Activated CD8-positive, alpha-beta T cell treated with anti-CD3 and anti-CD28 coated beads for 36 hours (primary cell): Measurements from ENCODE around the gene SMIM32. TPM values are rescaled to one million over a fixed set of nuclear protein-coding genes. Genes with fewer than 3 reads are reported as not detected.
A peak's percentile ranks its signal among the peaks of the same experiment; 100 is the strongest.

ENCODE experiments used
- ATAC-seq: fragments of 200-7000 bp; cut with Tn5 transposase; one replicate; pipeline ENCODE4 v1.10.0; 2021; ENCODE audit warnings: mild to moderate bottlenecking, moderate library complexity
- CTCF ChIA-PET: fragments of 350-600 bp; sonication (Branson Sonifier 250); formaldehyde crosslinking; loops from one replicate; lab custom pipeline; 2021; ENCODE audit warnings: antibody characterized with exemption; lab: Charles Lee
- POLR2A ChIA-PET: fragments of 350-600 bp; sonication (Branson Sonifier 250); formaldehyde crosslinking; loops from one replicate; lab custom pipeline; 2021; ENCODE audit warnings: antibody characterized with exemption; lab: Charles Lee
- DNase-seq: peaks from one replicate; pipeline ENCODE4 v3.0.0-alpha.2; 2020
- H3K27ac Mint-ChIP-seq: one replicate; pipeline ENCODE4 v1.8.0; 2021; ENCODE audit warnings: mild to moderate bottlenecking, mixed read lengths
- H3K27me3 Mint-ChIP-seq: one replicate; pipeline ENCODE4 v1.8.0; 2021; ENCODE audit warnings: mixed read lengths
- H3K36me3 Mint-ChIP-seq: one replicate; pipeline ENCODE4 v1.8.0; 2021; ENCODE audit warnings: low read depth, mixed read lengths
- H3K4me1 Mint-ChIP-seq: one replicate; pipeline ENCODE4 v1.8.0; 2021; ENCODE audit warnings: low read depth, mixed read lengths
- H3K4me3 Mint-ChIP-seq: one replicate; pipeline ENCODE4 v1.8.0; 2021; ENCODE audit warnings: mild to moderate bottlenecking, moderate library complexity, mixed read lengths
- H3K9me3 Mint-ChIP-seq: one replicate; pipeline ENCODE4 v1.8.0; 2021; ENCODE audit warnings: mixed read lengths
- intact Hi-C: fragments of 100-400 bp; cut with micrococcal nuclease; formaldehyde crosslinking; loops from one replicate; pipeline ENCODE4 v1.10.0; 2022
- total RNA-seq, 2 experiments: library from RNA; stranded (reverse); gene quantifications; one replicate each; pipeline ENCODE4 v1.2.3, GENCODE V29; 2021
- TF ChIP-seq, protein P1 (sequence below): fragments of 200-600 bp; IDR thresholded peaks from one replicate; pipeline ENCODE4 v1.8.0; 2022; ENCODE audit warnings: antibody characterized with exemption, mild to moderate bottlenecking

The SMIM32 gene
- total RNA-seq, 2 experiments from 2014 or later = not detected

GRCh38 chr5:136182618-136183017 lies 10.3 kb downstream of the SMIM32 start:
- ATAC-seq = no peak
- Mint-ChIP-seq H3K9me3 (no peaks in the 10 kb centered on the region), H3K27me3 (no peaks in the 10 kb centered on the region), H3K27ac (no peak overlapping the region), H3K36me3 (peaks cover 2% of the 10 kb centered on the region), H3K4me3 (no peak overlapping the region), H3K4me1 (no peaks in the 10 kb centered on the region)
- ChIA-PET CTCF (no interaction called here), POLR2A (no interaction called here)
- TF ChIP-seq, protein P1, sequence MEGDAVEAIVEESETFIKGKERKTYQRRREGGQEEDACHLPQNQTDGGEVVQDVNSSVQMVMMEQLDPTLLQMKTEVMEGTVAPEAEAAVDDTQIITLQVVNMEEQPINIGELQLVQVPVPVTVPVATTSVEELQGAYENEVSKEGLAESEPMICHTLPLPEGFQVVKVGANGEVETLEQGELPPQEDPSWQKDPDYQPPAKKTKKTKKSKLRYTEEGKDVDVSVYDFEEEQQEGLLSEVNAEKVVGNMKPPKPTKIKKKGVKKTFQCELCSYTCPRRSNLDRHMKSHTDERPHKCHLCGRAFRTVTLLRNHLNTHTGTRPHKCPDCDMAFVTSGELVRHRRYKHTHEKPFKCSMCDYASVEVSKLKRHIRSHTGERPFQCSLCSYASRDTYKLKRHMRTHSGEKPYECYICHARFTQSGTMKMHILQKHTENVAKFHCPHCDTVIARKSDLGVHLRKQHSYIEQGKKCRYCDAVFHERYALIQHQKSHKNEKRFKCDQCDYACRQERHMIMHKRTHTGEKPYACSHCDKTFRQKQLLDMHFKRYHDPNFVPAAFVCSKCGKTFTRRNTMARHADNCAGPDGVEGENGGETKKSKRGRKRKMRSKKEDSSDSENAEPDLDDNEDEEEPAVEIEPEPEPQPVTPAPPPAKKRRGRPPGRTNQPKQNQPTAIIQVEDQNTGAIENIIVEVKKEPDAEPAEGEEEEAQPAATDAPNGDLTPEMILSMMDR = no peak
- intact Hi-C loops = no loop called here
- DNase-seq = no peak

DNA sequence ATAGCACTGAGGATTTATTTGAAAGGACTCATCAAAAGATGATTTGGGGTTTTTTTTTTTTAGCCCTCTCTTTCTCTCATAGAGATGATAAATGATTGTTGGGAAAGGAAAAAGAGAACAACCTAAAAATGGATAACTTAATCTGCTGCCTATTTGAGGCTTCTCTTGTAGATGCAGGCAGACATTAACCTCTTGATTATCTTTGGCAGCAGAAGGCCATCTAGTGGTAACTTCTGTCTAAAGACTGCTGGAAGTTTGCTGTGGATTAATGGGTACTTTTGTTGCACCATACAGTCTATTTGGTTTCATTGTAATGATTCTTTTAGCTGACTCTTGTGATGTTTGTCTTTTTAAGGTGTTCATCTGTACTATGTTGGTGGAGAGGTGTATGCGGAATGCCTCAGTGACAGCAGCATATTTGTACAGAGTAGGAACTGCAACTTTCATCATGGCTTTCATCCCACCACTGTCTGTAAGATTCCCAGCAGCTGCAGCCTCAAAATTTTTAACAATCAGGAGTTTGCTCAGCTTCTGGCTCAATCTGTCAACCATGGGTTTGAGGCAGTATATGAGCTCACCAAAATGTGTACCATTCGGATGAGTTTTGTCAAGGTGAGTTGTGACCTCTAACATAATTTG lies 18.8 kb downstream of the SMIM32 start:
- TF ChIP-seq, protein P1 = peak; percentile 52
- ChIA-PET POLR2A (no interaction called here), CTCF (interaction anchor here (0.6 to 1.6 kb wide), 7 partner anchors 10 to 282 kb away, joined by 3 to 6 read pairs (median 4); no protein-coding TSS in a partner anchor)
- intact Hi-C loops = loop anchor here (10.0 kb wide), 1 partner anchor 289 kb away; no protein-coding TSS in a partner anchor
- ATAC-seq (no peak), DNase-seq (no peak)
- H3K4me1 Mint-ChIP-seq = no peaks in the 10 kb centered on the region
- H3K4me3 Mint-ChIP-seq = no peak overlapping the region
- no peaks in the 10 kb centered on the region for H3K9me3 Mint-ChIP-seq
- no peaks in the 10 kb centered on the region for H3K27me3 Mint-ChIP-seq
- no peak overlapping the region for H3K27ac Mint-ChIP-seq
- H3K36me3 Mint-ChIP-seq = peaks cover 12% of the 10 kb centered on the region

GRCh38 chr5:136169218-136169617 lies 23.7 kb downstream of the SMIM32 start:
- no peaks in the 10 kb centered on the region for H3K4me1 Mint-ChIP-seq
- TF ChIP-seq, protein P1 = no peak
- H3K27me3 Mint-ChIP-seq = no peaks in the 10 kb centered on the region
- ChIA-PET CTCF (no interaction called here), POLR2A (no interaction called here)
- no peak overlapping the region for H3K27ac Mint-ChIP-seq
- ATAC-seq (no peak), DNase-seq (no peak)
- peaks cover 6% of the 10 kb centered on the region for H3K36me3 Mint-ChIP-seq
- intact Hi-C loops = no loop called here
- H3K4me3 Mint-ChIP-seq = no peak overlapping the region
- no peaks in the 10 kb centered on the region for H3K9me3 Mint-ChIP-seq

DNA sequence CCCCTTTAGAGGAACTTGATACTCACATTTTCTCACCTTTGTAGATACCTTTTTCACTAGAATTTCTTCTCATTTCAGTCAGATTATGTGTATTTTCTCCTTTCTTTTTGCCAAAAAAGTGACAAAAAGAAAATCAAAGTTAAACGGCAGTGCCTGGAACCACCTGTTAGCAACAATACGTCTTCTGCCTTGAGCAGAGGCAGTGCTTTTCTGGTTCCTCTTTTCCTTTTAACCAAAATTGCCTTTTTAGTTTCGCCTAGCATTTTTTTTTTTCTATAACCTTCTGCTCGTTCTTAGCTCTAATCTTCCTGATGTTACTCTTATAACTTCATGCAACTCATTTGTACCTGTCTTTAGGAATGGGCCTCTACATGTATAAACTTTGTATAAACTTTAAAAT lies 26.1 kb downstream of the SMIM32 start:
- CTCF ChIA-PET = no interaction called here
- Mint-ChIP-seq H3K27me3 (no peaks in the 10 kb centered on the region), H3K4me1 (no peaks in the 10 kb centered on the region), H3K9me3 (no peaks in the 10 kb centered on the region), H3K4me3 (no peak overlapping the region), H3K27ac (no peak overlapping the region), H3K36me3 (peaks cover 7% of the 10 kb centered on the region)
- intact Hi-C loops = no loop called here
- POLR2A ChIA-PET = no interaction called here
- DNase-seq (no peak), ATAC-seq (no peak)
- TF ChIP-seq, protein P1 = no peak

GRCh38 chr5:136164226-136164625 lies 28.7 kb downstream of the SMIM32 start:
- ChIA-PET POLR2A (no interaction called here), CTCF (no interaction called here)
- peaks cover 12% of the 10 kb centered on the region for H3K36me3 Mint-ChIP-seq
- intact Hi-C loops = no loop called here
- peaks cover 7% of the 10 kb centered on the region for H3K4me1 Mint-ChIP-seq
- H3K27me3 Mint-ChIP-seq = no peaks in the 10 kb centered on the region
- H3K4me3 Mint-ChIP-seq = no peak overlapping the region
- ATAC-seq (no peak), DNase-seq (no peak)
- TF ChIP-seq, protein P1 = no peak
- no peak overlapping the region for H3K27ac Mint-ChIP-seq
- H3K9me3 Mint-ChIP-seq = no peaks in the 10 kb centered on the region
